ENCODE results near the gene INSM1. TPM values are rescaled to one million over a fixed set of nuclear protein-coding genes. Genes with fewer than 3 reads are reported as not detected.

Gene INSM1
- total and polyA plus RNA-seq, 2 of the 13 experiments (the other 11 are each of a cell fraction or from before 2014, with no cell fraction given): not detected

GRCh38 chr20:20415321-20415720 is 47.4 kb downstream of the INSM1 start:
- no peak for DNase-seq (ENCODE audit: low spot score)
- H3K9me3 ChIP-seq (ENCODE audit: low read length): no peaks in the 10 kb centered on the region
- peaks cover 0 to 4% of the 10 kb centered on the region in 2 experiments; a peak in 1 of 5 replicates for H3K36me3 ChIP-seq (replicated peaks in 1 of 2; ENCODE audit: control insufficient read depth in 1 of 2, insufficient read depth in 2 of 2, low read length in 2 of 2)
- H3K4me3 ChIP-seq (replicated peaks in 1 of 3; ENCODE audit: insufficient read depth in 1 of 3, low read depth in 2 of 3, low read length in 3 of 3): no peak overlapping the region
- ChIA-PET CTCF (ENCODE audit: low intra/inter-chr PET ratio, low total read pairs) (no interaction called here), POLR2A (no interaction called here)
- H3K27ac ChIP-seq (ENCODE audit: extremely low read length, insufficient read depth, low read length): no peak overlapping the region
- FAIRE-seq: no peak
- H3K4me1 ChIP-seq (ENCODE audit: insufficient read depth, low read length): no peaks in the 10 kb centered on the region
- H2AFZ ChIP-seq (ENCODE audit: low read length): no peak overlapping the region
- BruUV-seq (replicated peaks): no TSS peak
- 89% methylated on average over 1 of the region's 1 CpG for WGBS (ENCODE audit: low lambda C conversion rate)
- H3K9ac ChIP-seq (ENCODE audit: insufficient read depth, low read depth, low read length): no peak overlapping the region
- no peaks in the 10 kb centered on the region for H4K20me1 ChIP-seq (ENCODE audit: insufficient read depth, low read length)
- intact Hi-C loops (cut with micrococcal nuclease; ENCODE audit: unreplicated experiment): no loop called here
- H3K27me3 ChIP-seq (ENCODE audit: control insufficient read depth in 1 of 2, insufficient read depth in 2 of 2, low read length in 2 of 2): no peaks in the 10 kb centered on the region
- ATAC-seq: no peak
- H3K4me2 ChIP-seq (ENCODE audit: low read depth, low read length): no peak overlapping the region
- in situ Hi-C loops (cut with HindIII; ENCODE audit: extremely low pct_ligation_motif_present, low pct_unique_long_range_greater_than_20kb): no loop called here
- no peaks in the 10 kb centered on the region for H3K79me2 ChIP-seq (ENCODE audit: insufficient read depth, low read length)
- TF ChIP-seq FOXA3 (CRISPR knock-in tag; IDR thresholded peaks at IDR 0.05) (no peak), MBD4 (IDR thresholded peaks at IDR 0.05; ENCODE audit: borderline replicate concordance, low read length) (no peak), HMGXB3 (CRISPR knock-in tag; IDR thresholded peaks at IDR 0.05; ENCODE audit: borderline replicate concordance) (no peak), GPN1 (CRISPR knock-in tag; IDR thresholded peaks at IDR 0.05; ENCODE audit: borderline replicate concordance) (no peak), ZUFSP (CRISPR knock-in tag; IDR thresholded peaks at IDR 0.05; ENCODE audit: borderline replicate concordance) (no peak), ZNF569 (CRISPR knock-in tag; IDR thresholded peaks at IDR 0.05; ENCODE audit: borderline replicate concordance) (no peak), ZSCAN9 (CRISPR knock-in tag; IDR thresholded peaks at IDR 0.05; ENCODE audit: borderline replicate concordance) (no peak), ZNF878 (CRISPR knock-in tag; IDR thresholded peaks at IDR 0.05) (no peak), THAP7 (CRISPR knock-in tag; IDR thresholded peaks at IDR 0.05) (no peak), SYNCRIP (IDR thresholded peaks at IDR 0.05; ENCODE audit: insufficient read depth, low read depth, low read length) (no peak), SOX13 (IDR thresholded peaks at IDR 0.05) (no peak), SOX13 (CRISPR knock-in tag; conservative IDR thresholded peaks at IDR 0.05 in 1 of 2, IDR thresholded peaks at IDR 0.05 in 1 of 2) (no peak), GLMP (CRISPR knock-in tag; IDR thresholded peaks at IDR 0.05; ENCODE audit: borderline replicate concordance) (no peak), NCOA5 (CRISPR knock-in tag; IDR thresholded peaks at IDR 0.05) (no peak)

All from HepG2 (cell line).